GM18507 (cell line): ENCODE data around the gene PNPLA7.

Experiments
- DNase-seq: peaks from one replicate; pipeline ENCODE4 v3.0.0; 2011; ENCODE audit warnings: low read depth; ENCODE audit not compliant: insufficient read length; ENCODE audit errors: extremely low spot score
- FAIRE-seq: peaks from 2 replicates; lab custom pipeline; 2011; peaks lifted over from hg19 to GRCh38; lab: Jason Lieb, UNC

Gene PNPLA7

GRCh38 chr9:137447722-137448601, 102.2 kb downstream of the PNPLA7 start:
- DNase-seq (no peak), FAIRE-seq (no peak)

- DNase-seq: no peak
- no peak for FAIRE-seq
Observed at GRCh38 chr9:137446851-137447471, 103.2 kb downstream of the PNPLA7 start.

- FAIRE-seq (no peak), DNase-seq (no peak)
Observed at GRCh38 chr9:137445930-137446431, 104.2 kb downstream of the PNPLA7 start.

- peak; percentile 78 for FAIRE-seq
- peak; percentile 74 for DNase-seq
Observed at GRCh38 chr9:137445275-137445807, 104.9 kb downstream of the PNPLA7 start.

- DNase-seq (no peak), FAIRE-seq (no peak)
Observed at GRCh38 chr9:137444106-137444790, 106.0 kb downstream of the PNPLA7 start.

GRCh38 chr9:137441935-137442321, 108.3 kb downstream of the PNPLA7 start:
- DNase-seq (no peak), FAIRE-seq (no peak)

GRCh38 chr9:137441289-137441934, 108.8 kb downstream of the PNPLA7 start, which contains the start of gene ENTPD8:
Gene ENTPD8 (minus strand): TSS chr9:137441357. CDS start chr9:137438285, 3,072 bp downstream.
- no peak for FAIRE-seq

GRCh38 chr9:137439158-137439714, 111.0 kb downstream of the PNPLA7 start:
- FAIRE-seq (no peak), DNase-seq (no peak)

More at GRCh38 chr9:137441289-137441934, 108.8 kb downstream of the PNPLA7 start, which contains the start of gene ENTPD8:
- DNase-seq: no peak

GRCh38 chr9:137438591-137439157, 111.5 kb downstream of the PNPLA7 start:
- FAIRE-seq (no peak), DNase-seq (no peak)

GRCh38 chr9:137437691-137438590, 112.3 kb downstream of the PNPLA7 start:
- FAIRE-seq: no peak
- no peak for DNase-seq

GRCh38 chr9:137436761-137437600, 113.2 kb downstream of the PNPLA7 start:
- no peak for FAIRE-seq

GRCh38 chr9:137435980-137436760, 114.0 kb downstream of the PNPLA7 start:
- DNase-seq: no peak
- FAIRE-seq: no peak

More at GRCh38 chr9:137436761-137437600, 113.2 kb downstream of the PNPLA7 start:
- no peak for DNase-seq

- FAIRE-seq (no peak), DNase-seq (no peak)
Observed at GRCh38 chr9:137435381-137435891, 114.8 kb downstream of the PNPLA7 start.

GRCh38 chr9:137434498-137435380, 115.5 kb downstream of the PNPLA7 start:
- FAIRE-seq (no peak), DNase-seq (no peak)

- FAIRE-seq: no peak
Observed at GRCh38 chr9:137433916-137434431, 116.2 kb downstream of the PNPLA7 start.

More at GRCh38 chr9:137433916-137434431, 116.2 kb downstream of the PNPLA7 start:
- DNase-seq: no peak
